GM19397 (cell line): ENCODE data around the gene DLG2.

Experiments used
- ATAC-seq: cut with Tn5 transposase; IDR thresholded peaks from one replicate; pipeline ENCODE4 v1.9.1; 2021; ENCODE audit warnings: mild to moderate bottlenecking, moderate library complexity; ENCODE audit not compliant: unreplicated experiment

The DLG2 gene

DNA sequence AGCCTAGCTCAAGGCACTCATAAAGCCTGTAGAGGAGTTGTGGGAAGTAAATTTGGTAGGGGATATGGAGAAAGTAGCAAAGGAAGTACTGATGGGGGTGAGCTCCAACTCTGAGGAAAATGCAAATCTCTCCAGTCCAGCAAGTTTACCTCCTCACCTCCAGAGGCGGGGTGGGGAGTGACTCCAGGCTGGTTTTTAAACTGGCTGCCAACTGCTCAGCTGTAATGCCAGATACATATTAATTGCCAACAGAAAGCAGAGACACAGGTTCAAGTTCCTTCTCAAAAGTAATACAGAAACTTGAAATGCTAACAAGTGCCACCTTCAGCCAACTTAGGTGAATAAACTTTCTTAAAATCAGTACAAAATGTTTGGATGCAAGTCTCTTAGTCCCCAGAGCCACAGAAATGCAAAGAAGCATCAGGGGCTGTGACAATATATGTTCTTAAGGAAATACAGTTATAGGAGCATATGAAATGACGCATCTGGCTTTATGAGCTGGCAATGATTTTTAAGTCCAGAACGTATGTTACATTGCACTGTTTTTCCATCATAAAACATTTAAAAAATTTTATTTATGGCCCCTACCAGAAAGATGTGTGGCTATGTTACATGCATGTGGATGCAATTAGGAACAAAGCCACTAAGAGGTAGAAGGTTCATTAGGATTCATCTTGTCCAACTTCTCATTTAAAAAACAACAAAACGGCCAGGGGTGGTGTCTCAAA, 1904.6 kb downstream of the DLG2 start:
- no peak for ATAC-seq

DNA sequence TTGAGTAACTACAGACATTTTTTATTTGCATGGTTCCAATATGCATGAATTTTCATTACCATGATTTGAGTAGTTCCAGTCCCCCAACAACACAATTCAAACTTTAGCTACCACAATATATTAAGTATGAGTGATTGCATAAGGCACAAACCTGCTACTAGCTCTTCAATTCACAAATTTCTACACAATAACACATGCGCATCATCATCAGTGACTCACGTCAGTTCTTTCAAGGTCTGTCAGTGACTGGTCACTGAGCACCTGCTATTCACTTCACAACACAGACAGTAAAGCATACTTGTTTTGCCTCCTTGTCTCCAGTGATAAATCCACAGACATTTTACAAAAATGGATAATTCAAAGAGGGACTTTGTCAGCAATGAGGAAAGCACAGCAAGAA, 1905.9 kb downstream of the DLG2 start:
- no peak for ATAC-seq

GRCh38 chr11:83720675-83721074, 1906.5 kb downstream of the DLG2 start:
- no peak for ATAC-seq

- no peak for ATAC-seq
Measured at GRCh38 chr11:83717537-83717936, 1909.6 kb downstream of the DLG2 start.

DNA sequence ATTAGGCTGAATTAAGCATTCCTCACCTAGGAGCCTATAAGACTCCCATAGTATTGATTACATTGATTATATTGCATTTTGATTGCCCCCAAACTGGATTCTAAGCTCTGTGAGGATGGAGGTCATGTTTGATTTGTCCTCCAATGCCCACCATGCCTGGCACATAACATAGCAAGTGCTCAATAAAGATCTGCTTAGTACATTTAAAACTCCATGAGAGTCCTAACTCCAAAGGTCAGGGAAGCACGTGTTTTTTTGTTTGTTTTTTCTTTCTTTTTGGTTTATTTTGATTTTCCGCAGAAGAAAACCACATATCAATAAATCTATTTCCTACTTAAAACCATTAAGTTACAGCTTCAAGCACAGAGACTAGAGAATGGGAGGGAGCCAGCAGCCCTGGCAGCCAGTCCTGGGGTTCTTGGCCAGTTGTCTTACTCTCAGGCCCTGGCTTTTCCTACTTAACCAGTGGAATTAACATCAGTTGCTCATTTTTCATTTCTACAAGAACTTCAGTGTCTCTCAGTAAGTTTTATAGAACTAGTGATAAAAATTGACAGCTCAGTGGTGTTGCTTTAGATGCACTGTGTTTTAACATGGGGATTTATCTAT, 1911.1 kb downstream of the DLG2 start:
- no peak for ATAC-seq

DNA sequence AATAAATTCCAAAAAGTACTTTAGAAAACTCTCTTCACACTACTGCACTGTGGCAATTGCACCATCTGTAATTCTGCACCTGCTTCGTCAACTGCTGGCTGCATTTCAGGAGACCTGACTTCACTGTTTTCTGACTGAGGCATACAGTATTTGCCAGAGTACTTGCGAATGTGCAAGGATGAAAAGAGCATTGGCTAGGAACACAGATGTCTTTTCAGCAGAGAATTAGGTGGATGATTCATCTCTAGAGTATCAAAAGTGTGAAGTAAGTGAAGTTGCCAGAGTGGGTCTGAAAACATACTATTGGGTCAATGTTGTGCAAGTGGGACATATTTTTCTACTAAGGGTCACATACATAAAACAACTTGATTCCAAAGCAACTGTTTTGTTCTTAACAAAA, 1913.4 kb downstream of the DLG2 start:
- ATAC-seq, result no peak

GRCh38 chr11:83711106-83711527, 1916.0 kb downstream of the DLG2 start:
- no peak for ATAC-seq

GRCh38 chr11:83709434-83709833, 1917.7 kb downstream of the DLG2 start:
- no peak for ATAC-seq

- ATAC-seq, result no peak
Measured at GRCh38 chr11:83706566-83706965, 1920.6 kb downstream of the DLG2 start.

DNA sequence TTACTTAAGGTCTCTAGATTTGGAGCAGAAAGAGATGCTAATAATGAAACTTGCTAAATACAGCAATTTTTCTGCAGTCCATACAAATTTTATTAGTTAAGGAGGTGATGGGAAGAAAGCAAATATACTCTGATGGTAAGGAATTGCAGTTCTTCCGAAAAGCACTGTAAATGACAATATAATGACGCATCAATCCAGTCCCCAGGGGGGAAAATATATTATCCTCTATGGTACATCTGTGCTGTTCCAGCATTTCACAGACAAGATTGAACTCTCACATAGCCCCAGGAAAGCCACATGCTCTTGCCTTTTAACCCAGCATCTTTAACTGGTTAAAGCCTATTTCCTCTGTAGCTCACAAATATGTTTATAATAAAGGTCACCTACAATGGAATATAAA, 1924.3 kb downstream of the DLG2 start:
- no peak for ATAC-seq

DNA sequence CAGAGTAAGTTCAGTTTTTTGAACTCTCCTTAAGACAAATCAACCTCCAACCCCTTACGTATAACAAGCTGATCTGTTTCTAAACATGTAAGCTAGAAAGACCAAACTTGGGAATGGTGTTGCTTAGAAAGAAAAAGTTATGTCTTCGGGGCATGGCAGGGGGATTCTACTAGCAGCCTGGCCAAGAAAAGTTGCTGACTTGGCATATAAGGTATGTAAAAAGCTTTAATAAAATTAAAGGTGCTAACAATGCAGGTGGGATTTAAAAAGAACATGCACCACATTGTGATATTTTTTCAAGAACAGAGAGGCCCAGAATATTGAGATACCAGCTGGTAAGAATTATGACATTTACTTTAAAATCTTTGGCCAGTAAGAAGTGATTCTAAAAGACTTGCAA, 1929.6 kb downstream of the DLG2 start:
- no peak for ATAC-seq

- no peak for ATAC-seq
Measured at GRCh38 chr11:83695046-83695445, 1932.1 kb downstream of the DLG2 start.

GRCh38 chr11:83694191-83694910, 1932.8 kb downstream of the DLG2 start:
- ATAC-seq, result no peak

DNA sequence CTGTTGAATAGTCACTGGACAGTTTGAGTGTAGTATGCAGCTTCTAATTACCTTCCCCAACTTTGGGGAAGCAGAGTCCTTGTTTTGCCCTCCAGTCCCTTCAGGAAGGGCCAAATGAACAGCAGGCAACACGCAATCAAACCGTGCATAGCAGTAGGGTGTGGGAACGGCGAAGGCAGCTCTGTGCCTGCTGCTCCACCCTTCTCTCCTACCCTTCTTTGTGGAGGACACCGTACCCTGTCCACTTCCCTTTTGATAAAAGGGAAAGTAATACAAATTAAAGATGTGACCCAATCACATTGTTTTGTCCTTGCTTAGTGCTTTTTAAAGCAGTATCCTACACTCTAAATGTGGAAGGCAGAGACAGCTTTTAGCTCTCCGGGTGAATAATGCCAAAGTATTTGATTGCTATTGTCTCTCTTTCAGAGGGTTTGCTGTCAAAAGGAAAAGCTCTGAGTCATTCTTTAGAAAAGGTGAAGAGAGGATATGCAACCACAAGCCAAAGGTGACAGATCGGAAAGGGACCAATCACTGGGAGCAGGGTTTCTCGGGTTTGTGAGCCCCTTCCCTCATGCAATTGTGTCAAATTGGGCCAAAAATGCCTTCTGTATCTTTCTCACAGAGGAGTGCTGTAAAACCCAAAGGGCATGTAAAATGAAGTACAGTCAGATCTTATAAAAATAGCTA, 1933.7 kb downstream of the DLG2 start:
- ATAC-seq, result no peak

DNA sequence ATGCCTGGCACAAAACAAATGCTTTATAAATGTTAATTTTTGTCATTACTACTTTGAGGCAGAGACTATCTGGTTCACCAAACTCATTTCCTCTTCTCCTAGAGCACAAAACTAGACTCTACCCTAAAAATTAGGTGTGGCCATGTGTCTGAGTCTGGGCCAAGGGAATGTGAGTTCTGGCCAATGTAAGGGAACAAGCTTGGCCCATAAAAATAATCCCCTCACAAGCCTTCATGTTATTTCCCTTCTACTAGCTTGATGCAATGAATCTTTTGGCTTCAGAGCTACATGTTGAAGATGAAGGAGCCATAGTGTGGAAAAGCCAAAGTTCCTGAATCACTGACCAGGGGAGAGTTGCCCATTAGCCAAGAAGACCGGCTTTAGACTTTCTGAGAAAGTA, 1934.5 kb downstream of the DLG2 start:
- no peak for ATAC-seq

GRCh38 chr11:83691451-83691950, 1935.6 kb downstream of the DLG2 start:
- ATAC-seq, result no peak

DNA sequence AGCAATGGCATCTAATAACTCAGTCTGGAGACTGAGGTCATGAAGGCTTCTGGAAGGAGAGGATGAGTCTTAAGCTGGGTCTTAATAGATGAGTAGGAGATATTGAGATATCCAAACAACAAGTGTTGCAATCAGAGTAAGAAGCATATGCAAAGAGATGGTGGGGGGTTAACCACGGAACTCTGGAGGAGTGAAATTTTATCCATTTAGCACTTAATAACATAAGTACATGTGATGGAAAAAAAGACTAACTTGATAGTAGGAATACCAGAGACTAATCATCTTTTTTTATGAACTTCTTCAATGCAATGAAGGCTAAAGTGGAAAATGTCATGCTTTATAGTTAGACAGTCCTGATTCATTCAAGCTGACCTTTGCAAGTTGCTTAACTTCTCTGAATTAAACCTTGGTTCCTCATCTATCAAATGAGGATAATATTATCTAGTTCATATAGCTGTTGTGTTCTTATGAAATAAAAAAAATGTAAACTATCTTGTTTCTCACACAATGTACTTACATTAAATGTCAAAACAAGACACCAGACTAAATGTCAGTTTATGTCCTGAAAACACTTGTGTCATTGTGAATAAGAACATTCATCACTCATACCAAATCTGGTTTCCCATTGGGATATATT, 1937.9 kb downstream of the DLG2 start:
- ATAC-seq, result no peak

DNA sequence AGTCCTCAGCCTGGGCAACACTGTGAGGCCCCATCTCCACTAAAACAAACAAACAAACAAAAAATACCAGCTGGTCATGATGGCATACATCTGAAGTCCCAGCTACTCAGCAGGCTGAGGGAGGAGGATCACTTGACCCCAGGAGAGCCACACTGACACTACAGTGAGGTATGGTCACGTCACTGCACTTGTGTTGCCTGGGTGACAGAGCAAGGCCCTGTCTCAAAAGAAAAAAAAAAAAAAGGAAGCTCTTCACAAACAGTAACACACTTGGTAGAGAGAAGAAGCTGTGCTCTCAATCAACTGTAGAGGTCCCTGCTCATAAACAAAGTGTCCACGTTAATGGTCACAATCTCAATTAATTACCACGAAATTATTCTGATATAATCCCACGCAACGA, 1939.4 kb downstream of the DLG2 start:
- no peak for ATAC-seq

GRCh38 chr11:83685730-83686129, 1941.4 kb downstream of the DLG2 start:
- no peak for ATAC-seq

DNA sequence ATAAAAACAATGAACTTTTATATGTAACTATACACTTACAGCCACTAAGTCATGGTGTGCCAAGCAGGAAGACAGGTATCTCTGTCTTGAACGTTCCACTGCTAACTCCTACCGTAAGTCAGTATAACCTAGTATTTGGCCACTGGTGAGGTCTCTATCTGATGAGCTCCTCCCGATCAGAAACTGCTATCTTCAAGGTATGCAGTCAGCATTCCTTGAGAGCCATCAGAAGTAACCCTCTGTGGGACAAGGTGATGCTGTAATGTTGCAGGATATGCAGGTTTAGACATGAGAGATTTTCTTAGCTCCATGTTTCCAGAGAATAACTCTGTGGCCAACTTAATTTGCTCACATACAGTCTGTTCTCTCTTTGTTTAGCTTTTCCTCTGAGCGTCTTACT, 1943.1 kb downstream of the DLG2 start:
- ATAC-seq, result no peak

DNA sequence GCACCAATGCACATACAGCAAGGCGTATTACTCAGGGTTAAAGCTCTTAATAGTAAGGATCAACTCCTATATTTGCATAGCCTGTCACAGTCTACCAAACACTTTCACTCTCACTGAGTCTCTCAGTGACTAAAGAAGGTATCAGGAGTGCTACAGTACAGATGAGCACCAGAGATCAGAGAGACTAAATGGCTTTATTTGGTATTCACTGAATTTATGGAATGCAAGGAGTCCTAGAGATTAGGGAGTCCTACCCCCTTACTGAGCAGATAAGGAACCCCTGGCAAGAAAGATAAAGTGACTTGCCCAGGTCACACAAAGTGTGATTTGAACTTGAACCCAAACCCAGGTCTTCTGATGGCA, 1944.6 kb downstream of the DLG2 start:
- ATAC-seq, result peak; percentile 93
